Mesothelial cell of epicardium (in vitro differentiated cells): ENCODE data around the gene LOXL3. TPM values are rescaled to one million over a fixed set of nuclear protein-coding genes. Genes with fewer than 3 reads are reported as not detected.

Experiments
- DNase-seq, 2 experiments: peaks; one replicate each; pipeline ENCODE4 v3.0.0; 2021; ENCODE audit warnings: low spot score in 2 of 2; ENCODE audit not compliant: unreplicated experiment in 2 of 2
- H3K27ac Mint-ChIP-seq: 2 replicates; pipeline ENCODE4 v1.8.0; 2021; ENCODE audit warnings: mixed read lengths
- H3K27me3 Mint-ChIP-seq: 2 replicates; pipeline ENCODE4 v1.8.0; 2021; ENCODE audit warnings: low read depth, mixed read lengths
- H3K36me3 Mint-ChIP-seq: 2 replicates; pipeline ENCODE4 v1.8.0; 2021; ENCODE audit warnings: mixed read lengths
- H3K4me1 Mint-ChIP-seq: 2 replicates; pipeline ENCODE4 v1.8.0; 2021; ENCODE audit warnings: mixed read lengths
- H3K4me3 Mint-ChIP-seq: 2 replicates; pipeline ENCODE4 v1.8.0; 2021; ENCODE audit warnings: mild to moderate bottlenecking, moderate library complexity, mixed read lengths
- H3K9me3 Mint-ChIP-seq: 2 replicates; pipeline ENCODE4 v1.8.0; 2021; ENCODE audit warnings: mixed read lengths
- total RNA-seq: library from RNA; stranded (reverse); gene quantifications from 3 replicates; pipeline ENCODE4 v1.2.1, GENCODE V29; 2021
- TF ChIP-seq, protein P1 (sequence below): fragments of 200-600 bp; sonication (generic); IDR thresholded peaks from one replicate; pipeline ENCODE4 v1.5.0; 2021; ENCODE audit warnings: antibody characterized with exemption; ENCODE audit not compliant: unreplicated experiment

LOXL3 gene
- total RNA-seq, 1 donor from 2014 or later: 26.7 TPM

DNA sequence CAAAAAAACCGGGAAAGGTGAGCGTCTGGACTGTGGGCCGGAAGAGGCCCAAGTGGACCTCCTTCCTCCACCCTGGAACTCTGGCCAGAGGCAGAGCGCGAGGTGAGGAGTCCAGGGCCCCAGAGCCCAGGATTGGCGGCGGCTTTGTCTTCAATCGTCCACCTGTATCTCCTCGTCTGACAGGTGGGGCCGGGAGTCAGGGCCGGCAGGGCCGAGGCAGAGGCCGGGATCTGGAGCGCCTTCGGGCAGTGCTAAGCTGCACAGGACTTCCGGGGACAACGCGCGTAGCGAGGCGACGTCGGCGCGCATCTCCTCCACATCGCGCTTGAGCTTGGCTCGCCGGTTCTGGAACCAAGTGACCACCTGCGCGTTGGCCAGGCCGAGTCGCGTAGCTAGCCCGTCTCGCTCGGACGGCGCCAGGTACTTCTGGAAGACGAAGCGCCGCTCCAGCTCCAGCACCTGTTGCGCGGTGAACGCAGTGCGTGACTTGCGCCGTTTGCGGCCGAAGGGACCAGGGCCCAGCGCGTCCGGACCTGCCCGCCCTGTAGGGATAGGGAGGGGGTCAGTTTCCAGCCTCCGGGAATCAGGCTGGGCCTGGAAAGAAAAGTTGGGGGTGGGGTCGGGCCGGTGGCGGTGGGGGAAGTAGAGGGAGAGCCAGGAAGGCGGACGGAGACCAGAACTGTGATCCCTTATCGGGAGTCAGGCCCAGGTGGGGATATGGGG, 55.8 kb downstream of the LOXL3 start:
- TF ChIP-seq, protein P1, sequence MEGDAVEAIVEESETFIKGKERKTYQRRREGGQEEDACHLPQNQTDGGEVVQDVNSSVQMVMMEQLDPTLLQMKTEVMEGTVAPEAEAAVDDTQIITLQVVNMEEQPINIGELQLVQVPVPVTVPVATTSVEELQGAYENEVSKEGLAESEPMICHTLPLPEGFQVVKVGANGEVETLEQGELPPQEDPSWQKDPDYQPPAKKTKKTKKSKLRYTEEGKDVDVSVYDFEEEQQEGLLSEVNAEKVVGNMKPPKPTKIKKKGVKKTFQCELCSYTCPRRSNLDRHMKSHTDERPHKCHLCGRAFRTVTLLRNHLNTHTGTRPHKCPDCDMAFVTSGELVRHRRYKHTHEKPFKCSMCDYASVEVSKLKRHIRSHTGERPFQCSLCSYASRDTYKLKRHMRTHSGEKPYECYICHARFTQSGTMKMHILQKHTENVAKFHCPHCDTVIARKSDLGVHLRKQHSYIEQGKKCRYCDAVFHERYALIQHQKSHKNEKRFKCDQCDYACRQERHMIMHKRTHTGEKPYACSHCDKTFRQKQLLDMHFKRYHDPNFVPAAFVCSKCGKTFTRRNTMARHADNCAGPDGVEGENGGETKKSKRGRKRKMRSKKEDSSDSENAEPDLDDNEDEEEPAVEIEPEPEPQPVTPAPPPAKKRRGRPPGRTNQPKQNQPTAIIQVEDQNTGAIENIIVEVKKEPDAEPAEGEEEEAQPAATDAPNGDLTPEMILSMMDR: no peak
- DNase-seq: peak in 1 of 2 experiments; percentile 46
- Mint-ChIP-seq H3K4me1 (peaks cover 36% of the 10 kb centered on the region), H3K36me3 (peaks cover 10% of the 10 kb centered on the region), H3K9me3 (no peaks in the 10 kb centered on the region), H3K27me3 (peaks cover 70% of the 10 kb centered on the region), H3K4me3 (peak overlapping the region; percentile 75), H3K27ac (no peak overlapping the region)

DNA sequence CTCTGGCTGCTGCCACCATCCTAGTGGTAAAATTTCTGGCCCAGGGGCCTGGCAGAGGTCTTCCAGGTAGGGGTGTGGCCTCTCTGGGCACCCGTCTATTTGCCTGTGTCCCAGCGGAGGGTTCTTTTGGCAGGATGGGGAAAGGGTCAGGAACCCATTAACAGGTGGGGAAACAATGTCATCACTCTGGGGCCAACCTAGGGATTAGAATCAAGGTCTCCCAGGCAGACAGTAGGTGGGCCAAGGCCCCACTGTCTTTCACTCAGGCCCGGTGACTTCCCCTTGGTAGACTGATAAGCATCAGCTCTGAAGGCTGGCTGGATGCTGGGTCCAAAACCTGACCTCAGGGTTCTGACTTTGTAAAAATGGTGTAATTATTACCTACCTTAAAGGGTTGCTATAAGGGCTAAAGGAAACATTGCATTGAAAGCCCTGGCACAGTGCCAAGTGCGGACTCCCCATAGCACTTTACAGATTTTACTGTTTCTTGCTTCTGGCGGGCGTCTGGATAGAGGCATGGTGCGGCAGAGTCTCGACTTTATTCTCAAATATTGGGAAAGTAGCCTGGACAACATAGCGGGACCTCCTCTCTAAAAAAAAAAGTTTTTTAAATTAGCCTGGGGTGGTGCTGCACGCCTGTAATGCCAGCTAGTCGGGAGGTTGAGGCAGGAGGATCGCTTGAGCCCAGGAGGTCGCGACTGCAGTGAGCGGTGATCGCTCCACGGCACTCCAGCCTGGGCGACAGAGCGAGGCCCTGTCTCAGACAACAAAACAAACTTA, 56.6 kb downstream of the LOXL3 start:
- Mint-ChIP-seq H3K27me3 (peaks cover 63% of the 10 kb centered on the region), H3K27ac (no peak overlapping the region), H3K4me1 (peaks cover 29% of the 10 kb centered on the region)

DNA sequence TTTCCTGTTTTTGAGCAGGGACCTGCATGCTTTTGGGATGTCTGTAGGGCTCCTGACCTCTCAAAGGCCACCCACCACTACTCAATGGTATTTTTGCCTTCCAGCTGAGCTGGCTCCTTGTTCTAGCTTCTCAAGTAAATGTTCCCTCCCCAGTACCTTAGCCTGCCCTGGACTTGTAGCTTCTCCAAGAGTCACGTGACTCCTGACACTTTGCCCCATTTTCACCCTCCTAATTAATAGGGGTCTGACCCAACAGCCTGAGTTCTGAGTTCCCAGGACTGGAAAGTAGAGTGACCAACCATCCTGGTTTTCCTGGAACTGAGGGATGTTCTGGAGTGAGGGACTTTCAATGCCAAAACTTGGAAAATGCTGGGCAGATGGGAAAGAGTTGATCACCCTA, 58.3 kb downstream of the LOXL3 start:
- H3K36me3 Mint-ChIP-seq: peaks cover 21% of the 10 kb centered on the region
- H3K27me3 Mint-ChIP-seq: peaks cover 45% of the 10 kb centered on the region
- TF ChIP-seq, protein P1: no peak
- H3K4me1 Mint-ChIP-seq: peaks cover 21% of the 10 kb centered on the region
- no peaks in the 10 kb centered on the region for H3K9me3 Mint-ChIP-seq
- H3K27ac Mint-ChIP-seq: no peak overlapping the region
- no peak overlapping the region for H3K4me3 Mint-ChIP-seq
- no peak for DNase-seq

More for the DNA sequence above, 56.6 kb downstream of the LOXL3 start:
- H3K36me3 Mint-ChIP-seq: peaks cover 12% of the 10 kb centered on the region
- H3K4me3 Mint-ChIP-seq: peak overlapping the region; percentile 75
- H3K9me3 Mint-ChIP-seq: no peaks in the 10 kb centered on the region
- no peak for DNase-seq
- TF ChIP-seq, protein P1: no peak

DNA sequence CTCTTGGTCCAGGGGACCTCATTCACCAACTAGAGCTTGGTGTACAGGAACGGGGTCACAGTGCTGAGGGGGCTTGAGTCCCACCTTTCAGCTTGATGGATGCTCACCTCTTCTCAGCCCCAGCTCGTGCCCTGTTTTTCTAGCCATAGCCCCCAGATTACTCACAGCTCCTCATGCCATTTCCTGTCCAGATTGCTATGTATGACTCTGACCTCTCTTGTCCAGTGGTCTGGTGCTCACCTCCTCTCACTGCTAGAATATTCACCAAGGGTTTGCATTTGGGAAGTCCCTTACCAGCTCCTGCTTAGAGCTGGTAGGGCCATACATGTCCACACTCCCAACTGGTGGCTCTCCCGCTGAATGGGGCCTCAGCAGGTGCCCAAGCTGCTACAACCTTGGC, 60.2 kb downstream of the LOXL3 start:
- Mint-ChIP-seq H3K9me3 (no peaks in the 10 kb centered on the region), H3K4me3 (no peak overlapping the region), H3K4me1 (peaks cover 10% of the 10 kb centered on the region), H3K27ac (no peak overlapping the region), H3K27me3 (peaks cover 27% of the 10 kb centered on the region), H3K36me3 (peaks cover 27% of the 10 kb centered on the region)
- TF ChIP-seq, protein P1: no peak
- DNase-seq: no peak

DNA sequence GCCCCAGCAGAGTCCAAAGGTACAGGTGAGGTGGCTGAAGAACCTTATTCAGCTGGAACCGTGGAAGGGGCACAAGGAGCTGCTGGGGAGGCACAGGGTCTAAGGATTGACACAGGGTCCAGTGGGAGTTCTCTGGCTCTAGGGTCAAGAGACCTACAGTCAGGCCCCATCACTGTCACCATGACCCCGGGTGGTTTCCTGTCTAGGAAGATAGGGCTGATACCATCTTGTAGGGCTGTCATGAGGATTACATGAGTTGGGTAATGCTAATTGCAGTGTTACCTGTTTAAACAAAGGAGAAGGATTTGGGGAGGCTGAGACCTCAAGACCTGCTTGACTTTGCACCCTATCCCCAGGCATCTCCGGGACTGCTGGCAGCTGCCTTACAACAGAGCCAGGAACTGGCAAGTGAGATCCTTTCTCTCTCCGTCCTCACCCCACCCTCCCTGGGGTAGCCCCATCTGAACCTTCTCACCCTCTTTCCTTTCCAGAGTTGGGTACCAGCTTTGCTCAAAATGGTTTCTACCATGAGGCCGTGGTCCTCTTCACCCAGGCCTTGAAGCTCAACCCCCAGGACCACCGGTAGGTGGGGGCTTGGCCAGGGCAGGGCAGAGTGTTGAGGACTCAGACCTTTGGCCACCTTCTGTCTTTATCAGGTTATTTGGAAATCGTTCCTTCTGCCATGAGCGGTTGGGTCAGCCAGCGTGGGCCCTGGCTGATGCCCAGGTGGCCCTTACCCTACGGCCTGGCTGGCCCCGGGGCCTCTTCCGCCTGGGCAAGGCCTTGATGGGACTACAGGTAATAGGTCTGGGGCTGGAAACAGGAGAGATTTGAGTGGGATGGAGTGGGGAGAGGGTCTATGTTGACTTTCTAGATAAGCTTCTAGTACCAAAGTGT, 61.8 kb downstream of the LOXL3 start:
- H3K27me3 Mint-ChIP-seq: peaks cover 11% of the 10 kb centered on the region
- no peak for DNase-seq
- TF ChIP-seq, protein P1: no peak
- H3K4me1 Mint-ChIP-seq: no peaks in the 10 kb centered on the region
- H3K36me3 Mint-ChIP-seq: peaks cover 27% of the 10 kb centered on the region
- H3K9me3 Mint-ChIP-seq: no peaks in the 10 kb centered on the region
- no peak overlapping the region for H3K4me3 Mint-ChIP-seq
- H3K27ac Mint-ChIP-seq: no peak overlapping the region
